DND-41 (cell line): ENCODE results near the gene MDM1.

Experiments used
- CTCF ChIP-seq: IDR thresholded peaks from 2 replicates; pipeline ENCODE4 v1.5.1; 2012; ENCODE audit warnings: borderline replicate concordance, low read length, moderate library complexity, mild to moderate bottlenecking; ENCODE audit not compliant: poor library complexity, severe bottlenecking; ENCODE audit errors: extremely low read depth
- EZH2 ChIP-seq: IDR thresholded peaks from 3 replicates; pipeline ENCODE4 v1.6.1; 2012; ENCODE audit warnings: borderline replicate concordance, low read depth, mild to moderate bottlenecking, moderate library complexity, low read length, inconsistent platforms; ENCODE audit not compliant: severe bottlenecking

DNA sequence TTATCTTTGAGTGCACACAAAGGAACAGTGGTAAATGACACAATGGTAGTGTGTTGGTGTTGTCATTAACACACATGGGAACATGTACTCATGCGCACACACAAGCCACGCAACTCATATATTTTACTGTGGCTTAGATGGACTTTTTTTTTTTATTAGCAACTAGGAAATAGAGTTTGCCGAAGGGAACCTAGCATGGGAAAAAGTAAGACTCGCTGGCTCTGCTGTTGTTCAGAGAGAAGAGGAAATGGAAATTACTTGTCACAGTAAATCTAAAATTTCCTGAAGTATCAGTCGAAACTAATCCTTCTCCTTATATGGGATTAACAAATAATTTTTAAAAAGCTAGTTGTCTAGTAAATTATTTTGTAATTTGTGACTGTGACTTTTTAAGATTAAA lies 45.1 kb downstream of the MDM1 start:
- TF ChIP-seq CTCF (no peak), EZH2 (no peak)
